ENCODE results near the gene ZMYND11. TPM values are rescaled to one million over a fixed set of nuclear protein-coding genes. Genes with fewer than 3 reads are reported as not detected.
A peak's percentile ranks its signal among the peaks of the same experiment; 100 is the strongest.

ZMYND11 gene
- total and polyA plus RNA-seq, 2 of the 8 experiments (the other 6 are each of a cell fraction or from before 2014, with no cell fraction given): 7.5 to 26.6 TPM

DNA sequence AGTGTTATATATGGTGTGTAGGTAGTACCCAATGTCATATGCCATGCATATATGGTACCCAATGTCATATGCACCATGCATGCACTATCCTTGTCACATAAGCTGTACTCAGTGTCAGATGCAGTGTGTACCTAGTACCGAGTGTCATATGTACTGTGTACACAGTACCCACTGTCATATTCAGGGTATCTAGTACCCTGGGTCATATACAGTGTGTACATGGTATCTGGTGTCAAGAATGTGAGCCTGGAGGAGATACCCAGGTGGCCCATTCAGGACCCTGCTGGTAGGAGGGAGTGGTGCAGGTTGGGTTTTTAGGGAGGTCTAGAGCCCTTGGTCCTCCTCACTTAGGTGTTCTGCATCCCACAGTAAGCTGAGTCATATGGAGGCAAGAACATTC lies 1.8 kb downstream of the ZMYND11 start:
- H3K79me2 ChIP-seq (ENCODE audit: control insufficient read depth in 1 of 2, insufficient read depth in 2 of 2, low read length in 2 of 2): peaks cover 8 to 58% of the 10 kb centered on the region in 2 experiments

More for the DNA sequence above, 1.8 kb downstream of the ZMYND11 start:
- FAIRE-seq: no peak
- no peak overlapping the region for H3K18ac ChIP-seq (ENCODE audit: extremely low read depth, low read length)
- 81% methylated on average over 1 of the region's 1 CpG; no CpG with 5 or more reads in 1 of the 2 experiments for WGBS, 2 experiments (ENCODE audit: extremely low coverage in 1 of 2, insufficient coverage in 1 of 2, insufficient read length in 1 of 2, insufficient replicate concordance in 2 of 2, low coverage in 1 of 2, low lambda C conversion rate in 2 of 2, missing lambda C conversion rate in 1 of 2)
- H3K4me1 ChIP-seq (replicated peaks in 1 of 4; ENCODE audit: control insufficient read depth in 3 of 4, insufficient read depth in 4 of 4, low read length in 3 of 4): peaks cover 0 to 4% (median 3%) of the 10 kb centered on the region in 4 experiments; a peak in 4 of 7 replicates
- no peak overlapping the region for H2BK12ac ChIP-seq (ENCODE audit: low read depth, low read length)
- no peak overlapping the region for H3K4ac ChIP-seq (replicated peaks; ENCODE audit: insufficient read length, low read depth, low read length)
- no peak overlapping the region for H3K14ac ChIP-seq (ENCODE audit: insufficient read length)
- H2BK20ac ChIP-seq (ENCODE audit: low read length): no peak overlapping the region
- no peak overlapping the region for H2BK120ac ChIP-seq (replicated peaks; ENCODE audit: low read depth, low read length)
- peak overlapping the region; percentile 84 to 85; a peak in 1 of 4 replicates for H3K4me2 ChIP-seq (ENCODE audit: insufficient read depth in 1 of 2, low read depth in 2 of 2, low read length in 2 of 2)
- no peak overlapping the region for H3K23ac ChIP-seq (ENCODE audit: insufficient read length)
- H3K9ac ChIP-seq (replicated peaks in 1 of 4; ENCODE audit: extremely low read depth in 1 of 4, low read depth in 3 of 4, low read length in 3 of 4): no peak overlapping the region
- H4K8ac ChIP-seq (ENCODE audit: extremely low read depth, insufficient read depth, low read length): no peak overlapping the region
- TF ChIP-seq RAD21 (IDR thresholded peaks at IDR 0.05 in 1 of 2, conservative IDR thresholded peaks at IDR 0.05 in 1 of 2; ENCODE audit: low read depth in 2 of 2, low read length in 2 of 2) (peak; percentile 26 to 33; a peak in 3 of 4 replicates), CTBP2 (IDR thresholded peaks at IDR 0.05; ENCODE audit: borderline replicate concordance, insufficient read depth, insufficient read length, low read length) (no peak), BRCA1 (IDR thresholded peaks at IDR 0.05; ENCODE audit: low read depth, low read length) (no peak)
- TF ChIP-seq, protein P1, sequence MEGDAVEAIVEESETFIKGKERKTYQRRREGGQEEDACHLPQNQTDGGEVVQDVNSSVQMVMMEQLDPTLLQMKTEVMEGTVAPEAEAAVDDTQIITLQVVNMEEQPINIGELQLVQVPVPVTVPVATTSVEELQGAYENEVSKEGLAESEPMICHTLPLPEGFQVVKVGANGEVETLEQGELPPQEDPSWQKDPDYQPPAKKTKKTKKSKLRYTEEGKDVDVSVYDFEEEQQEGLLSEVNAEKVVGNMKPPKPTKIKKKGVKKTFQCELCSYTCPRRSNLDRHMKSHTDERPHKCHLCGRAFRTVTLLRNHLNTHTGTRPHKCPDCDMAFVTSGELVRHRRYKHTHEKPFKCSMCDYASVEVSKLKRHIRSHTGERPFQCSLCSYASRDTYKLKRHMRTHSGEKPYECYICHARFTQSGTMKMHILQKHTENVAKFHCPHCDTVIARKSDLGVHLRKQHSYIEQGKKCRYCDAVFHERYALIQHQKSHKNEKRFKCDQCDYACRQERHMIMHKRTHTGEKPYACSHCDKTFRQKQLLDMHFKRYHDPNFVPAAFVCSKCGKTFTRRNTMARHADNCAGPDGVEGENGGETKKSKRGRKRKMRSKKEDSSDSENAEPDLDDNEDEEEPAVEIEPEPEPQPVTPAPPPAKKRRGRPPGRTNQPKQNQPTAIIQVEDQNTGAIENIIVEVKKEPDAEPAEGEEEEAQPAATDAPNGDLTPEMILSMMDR (IDR thresholded peaks at IDR 0.05; ENCODE audit: control extremely low read depth in 1 of 3, insufficient read depth in 1 of 3, low read depth in 1 of 3, low read length in 3 of 3): peak; percentile 34 to 72 (median 68)
- H3K56ac ChIP-seq (replicated peaks; ENCODE audit: insufficient read length, low read depth, low read length): no peak overlapping the region
- H2BK5ac ChIP-seq (ENCODE audit: low read depth, low read length): no peak overlapping the region
- H3K27me3 ChIP-seq (replicated peaks in 1 of 4; ENCODE audit: control insufficient read depth in 3 of 4, extremely low read depth in 1 of 4, insufficient read depth in 3 of 4, low read length in 3 of 4): peaks cover 0 to 15% (median 7%) of the 10 kb centered on the region in 4 experiments; a peak in 5 of 7 replicates
- H2AFZ ChIP-seq (ENCODE audit: low read length): no peak overlapping the region
- H3K9me3 ChIP-seq (ENCODE audit: insufficient read depth in 2 of 2, low read depth in 1 of 2, low read length in 1 of 2): no peaks in the 10 kb centered on the region
- DNase-seq (ENCODE audit: low read depth in 1 of 2, low spot score in 2 of 2): peak in 1 of 2 experiments; percentile 57
- peaks cover 12% of the 10 kb centered on the region for H3K23me2 ChIP-seq (ENCODE audit: low read depth, low read length)
- no peak overlapping the region for H2BK15ac ChIP-seq (ENCODE audit: low read length)
- H3K79me1 ChIP-seq (ENCODE audit: low read depth, low read length): peaks cover 1% of the 10 kb centered on the region; the same call in 1 of the 2 replicates
- POLR2A ChIA-PET (ENCODE audit: partially characterized antibody): interaction anchor here (0.7 to 1.2 kb wide), 3 partner anchors 15 to 101 kb away, joined by 3 to 4 read pairs (median 3); no protein-coding TSS in a partner anchor
- no peak overlapping the region for H3K4me3 ChIP-seq (ENCODE audit: extremely low read depth in 1 of 4, insufficient read depth in 2 of 4, low read depth in 3 of 4, low read length in 4 of 4)
- H4K20me1 ChIP-seq (replicated peaks in 1 of 2; ENCODE audit: control insufficient read depth in 1 of 2, insufficient read depth in 2 of 2, low read length in 2 of 2): peaks cover 9 to 13% of the 10 kb centered on the region in 2 experiments
- CTCF ChIA-PET (ENCODE audit: partially characterized antibody): interaction anchor here (0.8 to 2.2 kb wide), 8 partner anchors 10 to 48 kb away, joined by 3 to 11 read pairs (median 4); no protein-coding TSS in a partner anchor
- H2AK5ac ChIP-seq (ENCODE audit: low read depth, low read length): no peak overlapping the region
- no peak overlapping the region for H4K5ac ChIP-seq (ENCODE audit: insufficient read length, low read depth, low read length)
- no peak overlapping the region for H4K91ac ChIP-seq (replicated peaks; ENCODE audit: insufficient read length, low read length)
- no peaks in the 10 kb centered on the region for H3K36me3 ChIP-seq (ENCODE audit: control insufficient read depth in 2 of 4, insufficient read depth in 4 of 4, low read length in 3 of 4)
- no peak overlapping the region for H3K27ac ChIP-seq (ENCODE audit: low read depth, low read length)
